OCI-LY7 (cell line): ENCODE data around the gene NAALADL2. TPM values are rescaled to one million over a fixed set of nuclear protein-coding genes. Genes with fewer than 3 reads are reported as not detected.

Source experiments
- BruUV-seq: library from RNA; stranded (reverse); fragments of 400-500 nt; replicated peaks from 2 replicates; lab custom pipeline; 2021; lab: Mats Ljungman, UMichigan
- CTCF ChIA-PET: fragments of 300-600 bp; sonication (Branson Sonifier 250); formaldehyde crosslinking; loops from one replicate; lab custom pipeline; 2022; ENCODE audit warnings: antibody characterized with exemption; ENCODE audit not compliant: unreplicated experiment; lab: Charles Lee
- POLR2A ChIA-PET: fragments of 300-600 bp; sonication (Branson Sonifier 250); formaldehyde crosslinking; loops from one replicate; lab custom pipeline; 2022; ENCODE audit warnings: antibody characterized with exemption; lab: Charles Lee
- DNase-seq: peaks from one replicate; pipeline ENCODE4 v3.0.0-alpha.2; 2015; ENCODE audit warnings: low spot score
- H2AFZ ChIP-seq: fragments of 200-600 bp; sonication (generic), shearing (Covaris generic); 2 replicates; pipeline ENCODE4 v1.6.1; 2014; ENCODE audit warnings: mild to moderate bottlenecking, antibody characterized with exemption, low read length, moderate library complexity
- H3K27ac ChIP-seq: fragments of 200-600 bp; sonication (generic); 2 replicates; pipeline ENCODE4 v1.5.1; 2014; ENCODE audit warnings: mixed run types, low read depth, mild to moderate bottlenecking, moderate library complexity, low read length, inconsistent platforms; ENCODE audit not compliant: poor library complexity, severe bottlenecking
- H3K36me3 ChIP-seq: fragments of 200-600 bp; sonication (generic); 2 replicates; pipeline ENCODE4 v1.6.1; 2014; ENCODE audit warnings: mild to moderate bottlenecking, antibody characterized with exemption, low read length, moderate library complexity, mixed read lengths; ENCODE audit not compliant: insufficient read depth
- H3K4me1 ChIP-seq: fragments of 200-600 bp; sonication (generic); 2 replicates; pipeline ENCODE4 v1.5.1; 2014; ENCODE audit warnings: mild to moderate bottlenecking, low read length; ENCODE audit not compliant: insufficient read depth, poor library complexity, severe bottlenecking
- H3K4me2 ChIP-seq: fragments of 200-600 bp; sonication (generic); 2 replicates; pipeline ENCODE4 v1.6.1; 2014; ENCODE audit warnings: mild to moderate bottlenecking, low read length
- H3K4me3 ChIP-seq: fragments of 200-600 bp; sonication (generic); 2 replicates; pipeline ENCODE4 v1.5.1; 2014; ENCODE audit warnings: mild to moderate bottlenecking, low read depth, low read length; ENCODE audit not compliant: poor library complexity, severe bottlenecking
- H3K79me2 ChIP-seq: fragments of 200-600 bp; sonication (generic); 2 replicates; pipeline ENCODE4 v1.6.1; 2016; ENCODE audit warnings: low read depth, mild to moderate bottlenecking, low read length, moderate library complexity, mixed read lengths; ENCODE audit not compliant: insufficient read depth
- H3K9me2 ChIP-seq: fragments of 200-600 bp; sonication (generic); 2 replicates; pipeline ENCODE4 v1.6.1; 2016; ENCODE audit warnings: mild to moderate bottlenecking, low read length, mixed read lengths; ENCODE audit not compliant: insufficient read depth
- H3K9me3 ChIP-seq: fragments of 200-600 bp; sonication (generic); 2 replicates; pipeline ENCODE4 v1.6.1; 2014; ENCODE audit warnings: mild to moderate bottlenecking, mixed run types, low read length, mixed read lengths
- H4K20me1 ChIP-seq: fragments of 200-600 bp; sonication (generic); 2 replicates; pipeline ENCODE4 v1.6.1; 2014; ENCODE audit warnings: mild to moderate bottlenecking, antibody characterized with exemption, low read length, moderate library complexity, mixed read lengths; ENCODE audit not compliant: insufficient read depth
- CTCF ChIP-seq: fragments of 200-600 bp; sonication (generic); conservative IDR thresholded peaks from 2 replicates; pipeline ENCODE4 v1.5.1; 2014; ENCODE audit warnings: mild to moderate bottlenecking, antibody characterized with exemption, low read length, moderate library complexity, mixed read lengths
- EZH2phosphoT487 ChIP-seq: fragments of 200-600 bp; sonication (generic); IDR thresholded peaks from 2 replicates; pipeline ENCODE4 v1.6.1; 2018; ENCODE audit warnings: low read depth, borderline replicate concordance, mild to moderate bottlenecking, mixed run types, antibody characterized with exemption, low read length, moderate library complexity, mixed read lengths
- intact Hi-C: fragments of 100-400 bp; cut with micrococcal nuclease; formaldehyde crosslinking; loops from one replicate; pipeline ENCODE4 v1.10.0; 2022; ENCODE audit not compliant: unreplicated experiment
- total RNA-seq, 2 experiments: library from RNA; depleted of rRNA in 1 of 2; stranded (reverse); fragments of >200 nt in 1 of 2; shearing (Covaris generic) in 1 of 2; gene quantifications; 2 replicates each; pipeline ENCODE4 v1.2.3, GENCODE V29; 2014 to 2022

Gene NAALADL2
- total RNA-seq, 2 experiments from 2014 or later, result 0.25 to 0.70 TPM

GRCh38 chr3:175338775-175339535 lies 479.8 kb downstream of the NAALADL2 start:
- TF ChIP-seq CTCF, result no peak
- TF ChIP-seq EZH2phosphoT487, result no peak
- H4K20me1 ChIP-seq, result no peaks in the 10 kb centered on the region
- H3K79me2 ChIP-seq, result no peaks in the 10 kb centered on the region
- H3K36me3 ChIP-seq, result no peaks in the 10 kb centered on the region
- no peak for DNase-seq
- intact Hi-C loops, result no loop called here
- H2AFZ ChIP-seq, result no peak overlapping the region
- H3K4me3 ChIP-seq, result no peak overlapping the region
- CTCF ChIA-PET, result no interaction called here
- H3K4me1 ChIP-seq, result no peaks in the 10 kb centered on the region
- H3K9me2 ChIP-seq, result no peaks in the 10 kb centered on the region
- no TSS peak for BruUV-seq
- no peak overlapping the region for H3K4me2 ChIP-seq
- POLR2A ChIA-PET, result no interaction called here
- H3K9me3 ChIP-seq, result no peaks in the 10 kb centered on the region
- no peak overlapping the region for H3K27ac ChIP-seq

DNA sequence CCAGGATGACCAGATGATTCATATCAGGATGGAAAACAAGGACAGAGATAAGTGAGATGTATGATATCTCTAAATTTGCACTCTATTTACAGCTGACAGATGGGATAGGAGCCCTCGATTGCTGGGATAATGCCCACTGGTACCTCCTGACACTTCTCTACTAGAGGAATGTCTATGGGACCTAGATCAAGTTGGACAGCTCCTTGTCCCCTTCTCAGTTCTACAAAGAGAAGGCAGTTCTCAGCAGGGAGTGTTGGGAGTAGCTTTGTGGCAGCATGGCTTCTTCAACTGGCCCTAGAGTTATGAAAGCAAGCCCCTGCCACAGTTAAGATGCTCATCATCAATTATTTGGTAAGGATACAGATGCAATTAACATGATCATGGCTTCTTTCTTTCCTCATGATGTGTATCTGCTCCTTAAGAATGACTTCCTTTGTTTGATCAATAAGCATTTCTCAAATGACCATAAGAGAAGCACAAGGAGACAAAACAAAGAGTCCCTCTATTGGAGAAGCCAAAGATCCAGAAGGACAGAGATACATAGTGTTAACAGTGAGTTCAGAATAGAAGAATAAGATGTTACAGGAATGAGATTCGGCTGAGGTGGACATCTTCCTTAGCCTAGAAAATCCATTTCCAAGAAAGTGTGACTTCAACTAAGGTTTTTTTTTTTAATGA lies 481.3 kb downstream of the NAALADL2 start:
- no peak for DNase-seq
- no peak overlapping the region for H3K27ac ChIP-seq
- H3K4me2 ChIP-seq, result no peak overlapping the region
- BruUV-seq, result no TSS peak
- H3K9me2 ChIP-seq, result no peaks in the 10 kb centered on the region
- CTCF ChIA-PET, result no interaction called here
- H3K36me3 ChIP-seq, result no peaks in the 10 kb centered on the region
- no peaks in the 10 kb centered on the region for H4K20me1 ChIP-seq
- H2AFZ ChIP-seq, result no peak overlapping the region
- no peak overlapping the region for H3K4me3 ChIP-seq
- H3K9me3 ChIP-seq, result no peaks in the 10 kb centered on the region
- intact Hi-C loops, result no loop called here
- no peaks in the 10 kb centered on the region for H3K79me2 ChIP-seq
- TF ChIP-seq CTCF (no peak), EZH2phosphoT487 (no peak)
- H3K4me1 ChIP-seq, result no peaks in the 10 kb centered on the region
- POLR2A ChIA-PET, result no interaction called here

- Histone ChIP-seq H3K9me3 (no peaks in the 10 kb centered on the region), H3K4me1 (no peaks in the 10 kb centered on the region), H3K36me3 (no peaks in the 10 kb centered on the region), H4K20me1 (no peaks in the 10 kb centered on the region), H3K4me3 (no peak overlapping the region), H2AFZ (no peak overlapping the region), H3K4me2 (no peak overlapping the region), H3K79me2 (no peaks in the 10 kb centered on the region), H3K9me2 (no peaks in the 10 kb centered on the region), H3K27ac (no peak overlapping the region)
- BruUV-seq, result no TSS peak
- no peak for TF ChIP-seq EZH2phosphoT487
- no peak for TF ChIP-seq CTCF
- intact Hi-C loops, result no loop called here
- DNase-seq, result no peak
- POLR2A ChIA-PET, result no interaction called here
- CTCF ChIA-PET, result no interaction called here
Measured at GRCh38 chr3:175342196-175342595, 483.1 kb downstream of the NAALADL2 start.
